Type B pancreatic cell (in vitro differentiated cells): ENCODE results near the gene USP49. TPM values are rescaled to one million over a fixed set of nuclear protein-coding genes. Genes with fewer than 3 reads are reported as not detected.

ENCODE experiments used
- DNase-seq: peaks from one replicate; pipeline ENCODE4 v3.0.0; 2021; ENCODE audit warnings: mixed read lengths; ENCODE audit not compliant: unreplicated experiment; ENCODE audit errors: extremely low spot score
- H3K27ac Mint-ChIP-seq: 2 replicates; pipeline ENCODE4 v1.8.0; 2021; ENCODE audit warnings: mild to moderate bottlenecking, mixed read lengths
- H3K27me3 Mint-ChIP-seq: 2 replicates; pipeline ENCODE4 v1.8.0; 2021; ENCODE audit warnings: mixed read lengths
- H3K36me3 Mint-ChIP-seq: 2 replicates; pipeline ENCODE4 v1.8.0; 2021; ENCODE audit warnings: mixed read lengths
- H3K4me1 Mint-ChIP-seq: one replicate; pipeline ENCODE4 v1.8.0; 2021; ENCODE audit warnings: mixed read lengths; ENCODE audit not compliant: unreplicated experiment
- H3K4me3 Mint-ChIP-seq: 2 replicates; pipeline ENCODE4 v1.8.0; 2021; ENCODE audit warnings: mild to moderate bottlenecking, mixed read lengths
- H3K9me3 Mint-ChIP-seq: 2 replicates; pipeline ENCODE4 v1.8.0; 2021; ENCODE audit warnings: mixed read lengths
- CTCF ChIP-seq: fragments of 200-600 bp; sonication (generic); conservative IDR thresholded peaks from 2 replicates; pipeline ENCODE4 v1.5.0; 2021; ENCODE audit warnings: antibody characterized with exemption, mild to moderate bottlenecking
- total RNA-seq: library from RNA; stranded (reverse); gene quantifications from 2 replicates; pipeline ENCODE4 v1.2.1, GENCODE V29; 2021; ENCODE audit warnings: low replicate concordance

The USP49 gene
- total RNA-seq, 1 donor from 2014 or later = 13.2 TPM

- Mint-ChIP-seq H3K36me3 (no peaks in the 10 kb centered on the region), H3K4me1 (peaks cover 5% of the 10 kb centered on the region), H3K27ac (no peak overlapping the region), H3K4me3 (no peak overlapping the region), H3K9me3 (no peaks in the 10 kb centered on the region), H3K27me3 (no peaks in the 10 kb centered on the region)
- DNase-seq = no peak
- TF ChIP-seq CTCF = no peak
Observed at GRCh38 chr6:41887331-41887751, 7.8 kb downstream of the USP49 start.

- no peaks in the 10 kb centered on the region for H3K27me3 Mint-ChIP-seq
Observed at GRCh38 chr6:41885930-41886329, 9.2 kb downstream of the USP49 start.

GRCh38 chr6:41884957-41885356, 10.2 kb downstream of the USP49 start:
- H3K36me3 Mint-ChIP-seq = no peaks in the 10 kb centered on the region
- DNase-seq = no peak
- H3K9me3 Mint-ChIP-seq = no peaks in the 10 kb centered on the region
- H3K4me1 Mint-ChIP-seq = peaks cover 5% of the 10 kb centered on the region
- no peak overlapping the region for H3K27ac Mint-ChIP-seq
- TF ChIP-seq CTCF = no peak
- H3K27me3 Mint-ChIP-seq = no peaks in the 10 kb centered on the region
- H3K4me3 Mint-ChIP-seq = no peak overlapping the region

More at GRCh38 chr6:41885930-41886329, 9.2 kb downstream of the USP49 start:
- no peak for DNase-seq
- Mint-ChIP-seq H3K9me3 (no peaks in the 10 kb centered on the region), H3K36me3 (no peaks in the 10 kb centered on the region), H3K27ac (no peak overlapping the region), H3K4me3 (no peak overlapping the region), H3K4me1 (peaks cover 5% of the 10 kb centered on the region)
- TF ChIP-seq CTCF = no peak

- Mint-ChIP-seq H3K27me3 (no peaks in the 10 kb centered on the region), H3K36me3 (no peaks in the 10 kb centered on the region), H3K9me3 (no peaks in the 10 kb centered on the region), H3K4me3 (no peak overlapping the region), H3K4me1 (no peaks in the 10 kb centered on the region), H3K27ac (no peak overlapping the region)
- no peak for TF ChIP-seq CTCF
- no peak for DNase-seq
Observed at GRCh38 chr6:41881506-41881905, 13.7 kb downstream of the USP49 start.

- Mint-ChIP-seq H3K27ac (no peak overlapping the region), H3K4me1 (no peaks in the 10 kb centered on the region), H3K4me3 (no peak overlapping the region), H3K27me3 (no peaks in the 10 kb centered on the region), H3K9me3 (no peaks in the 10 kb centered on the region), H3K36me3 (no peaks in the 10 kb centered on the region)
- TF ChIP-seq CTCF = no peak
- DNase-seq = no peak
Observed at GRCh38 chr6:41878961-41879405, 16.2 kb downstream of the USP49 start.

- Mint-ChIP-seq H3K27ac (no peak overlapping the region), H3K27me3 (no peaks in the 10 kb centered on the region), H3K9me3 (no peaks in the 10 kb centered on the region), H3K4me3 (no peak overlapping the region), H3K4me1 (no peaks in the 10 kb centered on the region), H3K36me3 (no peaks in the 10 kb centered on the region)
- no peak for DNase-seq
- TF ChIP-seq CTCF = no peak
Observed at GRCh38 chr6:41878246-41878645, 16.9 kb downstream of the USP49 start.
